GM19023 (cell line): ENCODE results near the gene BTBD9.
"Not testable (repeated sequence)": the region's sequence is repeated elsewhere in the genome, so short reads cannot be mapped to it uniquely, and the experiment has no call there.

Source experiments
- ATAC-seq: cut with Tn5 transposase; IDR thresholded peaks from one replicate; pipeline ENCODE4 v1.9.1; 2021; ENCODE audit warnings: mild to moderate bottlenecking, moderate library complexity; ENCODE audit not compliant: unreplicated experiment

The BTBD9 gene

DNA sequence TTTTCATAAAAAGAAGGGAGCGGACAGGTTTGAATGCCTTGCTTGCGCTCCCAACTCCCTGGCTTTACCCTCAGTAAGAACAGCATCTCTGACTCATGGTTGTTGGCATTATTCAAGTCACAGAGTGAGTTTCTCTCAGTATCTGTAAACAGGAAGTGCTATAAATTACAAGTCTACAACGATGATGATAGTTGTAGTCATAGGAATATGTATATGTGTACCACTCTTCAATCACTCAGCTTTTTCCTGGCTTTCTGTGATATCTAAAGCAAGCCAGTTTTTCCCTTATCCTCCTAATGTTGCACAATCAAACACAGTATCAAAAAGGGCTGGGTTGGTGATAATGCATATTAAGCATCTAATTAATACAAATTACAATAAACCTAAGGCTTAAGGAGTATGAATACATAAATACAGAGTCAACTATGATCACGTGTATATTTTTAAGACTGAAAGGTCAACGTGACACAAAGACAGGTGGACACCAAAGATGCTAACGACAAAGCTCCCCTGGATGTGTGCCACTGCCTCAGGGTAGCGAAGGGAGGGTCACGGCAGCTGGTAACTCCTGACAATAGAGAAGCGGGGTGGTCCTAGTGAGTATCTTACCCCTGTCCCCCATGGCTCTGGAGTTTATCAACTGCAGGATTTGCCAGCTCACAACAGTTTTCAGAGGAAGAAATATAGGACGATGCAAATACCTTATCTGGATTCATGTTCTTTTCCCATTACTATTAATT, 202.8 kb downstream of the BTBD9 start:
- ATAC-seq, result no peak

DNA sequence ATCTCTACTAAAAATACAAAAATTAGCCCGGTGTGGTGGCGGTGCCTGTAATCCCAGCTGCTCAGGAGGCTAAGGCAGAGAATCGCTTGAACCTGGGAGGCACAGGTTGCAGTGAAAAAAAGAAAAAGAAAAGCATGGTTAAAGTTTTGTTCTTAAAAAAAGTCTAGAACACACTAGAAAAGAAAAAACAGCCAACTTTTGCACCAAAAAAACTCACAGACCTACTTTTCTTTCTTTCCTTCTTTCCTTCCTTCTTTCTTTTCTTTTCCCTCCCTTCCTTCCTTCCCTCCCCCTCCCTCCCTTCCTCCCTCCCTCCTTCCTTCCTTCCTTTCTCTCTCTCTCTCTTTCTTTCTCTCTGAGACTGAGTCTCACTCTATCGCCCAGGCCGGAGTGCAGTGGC, 204.4 kb downstream of the BTBD9 start:
- ATAC-seq, result no peak

DNA sequence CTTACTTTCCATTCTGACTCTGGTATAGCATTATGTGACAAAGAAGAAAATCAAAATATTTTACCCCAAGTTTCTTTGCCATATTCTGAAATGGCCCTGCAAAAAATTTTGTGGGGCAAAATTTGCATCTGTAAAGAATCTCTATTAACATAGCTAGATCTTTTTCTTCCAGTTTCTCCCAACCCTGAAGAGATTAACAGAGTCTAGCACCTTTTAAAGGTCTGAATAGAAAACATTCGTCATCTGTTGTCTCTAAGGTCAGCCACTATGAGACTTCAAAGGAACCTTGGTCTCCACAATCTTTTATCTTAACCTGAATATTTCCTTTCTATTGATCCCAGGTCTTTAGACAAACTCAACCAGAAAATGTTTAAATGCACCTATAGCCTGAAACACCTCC, 205.7 kb downstream of the BTBD9 start:
- no peak for ATAC-seq

DNA sequence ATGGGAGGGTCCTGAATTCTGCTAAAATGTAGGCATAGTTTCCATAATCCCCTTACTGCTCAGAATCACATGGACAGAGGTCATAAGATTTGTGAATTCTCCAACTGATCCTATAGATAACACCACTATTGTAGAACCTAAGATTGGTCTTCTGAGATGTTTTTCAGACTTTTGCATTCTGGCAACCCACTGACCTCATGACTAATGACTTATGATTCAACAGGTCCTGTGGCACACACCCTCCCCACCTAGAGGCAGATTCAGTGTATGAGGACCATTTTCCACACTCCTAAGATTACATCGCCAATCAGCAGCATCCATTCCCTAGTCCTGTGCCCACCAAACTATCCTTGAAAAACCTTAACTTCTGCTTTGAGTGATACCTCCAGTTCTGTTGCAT, 207.2 kb downstream of the BTBD9 start:
- ATAC-seq, result no peak

DNA sequence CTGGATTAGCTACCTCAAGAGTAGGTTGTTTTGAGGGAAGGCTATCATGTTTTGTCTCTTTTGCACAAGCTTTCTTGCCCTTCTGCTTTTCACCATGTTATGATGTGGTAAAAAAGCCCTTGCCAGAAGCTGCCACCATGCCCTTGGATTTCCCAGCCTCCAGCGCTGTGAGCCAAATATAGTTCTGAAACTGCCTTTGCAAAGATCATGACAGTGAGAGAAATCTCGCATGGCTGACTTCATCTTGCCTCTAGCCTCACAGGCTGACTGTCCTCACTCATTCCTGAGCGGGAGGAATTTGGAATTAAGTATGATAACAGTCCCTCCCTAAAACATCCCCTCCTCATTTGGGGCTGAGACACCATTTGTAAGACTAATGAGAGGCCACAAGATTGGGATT, 207.7 kb downstream of the BTBD9 start:
- ATAC-seq, result no peak

DNA sequence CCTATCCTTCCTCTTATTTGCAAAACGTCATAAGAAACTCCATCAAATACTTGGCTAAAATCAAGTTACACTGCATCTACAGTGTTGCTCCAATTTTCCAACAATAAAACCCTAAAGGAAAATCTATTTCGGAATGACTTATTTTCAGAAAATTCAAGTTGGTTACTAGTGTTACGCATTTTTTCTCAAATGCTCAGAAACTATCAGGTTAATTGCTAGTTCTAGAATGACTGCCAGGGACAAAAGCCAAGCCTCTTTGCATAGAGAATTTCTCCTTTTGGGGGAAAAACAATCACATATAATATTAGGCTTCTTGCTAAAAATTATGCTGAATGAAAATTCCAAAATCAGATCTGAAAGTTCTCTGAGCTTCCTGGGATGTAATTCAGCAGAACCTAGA, 210.2 kb downstream of the BTBD9 start:
- no peak for ATAC-seq

DNA sequence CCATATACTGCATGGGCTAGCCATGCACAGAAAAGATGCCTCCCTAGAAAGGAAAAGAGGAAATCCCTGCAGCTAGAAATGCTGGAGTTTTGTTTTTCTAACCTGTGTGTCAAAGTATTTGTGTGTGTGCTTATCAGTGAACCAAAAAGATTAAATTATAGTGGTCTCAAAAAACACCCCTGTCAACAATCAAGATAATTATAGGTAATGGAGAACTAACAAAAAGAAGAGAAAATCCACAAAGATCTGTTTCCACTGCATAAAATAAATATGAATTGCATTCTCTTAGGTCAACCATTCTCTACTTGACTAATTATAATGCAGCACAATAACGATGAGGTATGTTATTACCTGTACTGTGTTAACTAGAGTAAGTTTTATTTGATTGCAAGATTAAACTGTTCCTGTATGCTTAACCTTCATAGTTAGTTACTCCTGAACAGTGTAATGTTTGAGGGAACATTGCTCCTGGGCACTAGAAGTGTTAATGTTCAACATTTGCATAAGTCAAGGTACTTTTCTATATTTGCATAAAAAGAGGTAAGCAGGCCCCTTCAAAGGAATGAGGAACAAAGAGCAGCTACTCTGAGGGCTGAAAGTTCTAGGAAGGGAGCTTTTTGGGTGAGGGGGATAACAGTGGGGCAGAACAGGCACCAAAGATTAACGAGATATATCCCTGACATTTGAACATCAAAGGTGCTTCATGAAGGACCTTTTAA, 212.1 kb downstream of the BTBD9 start:
- ATAC-seq, result peak; percentile 69

DNA sequence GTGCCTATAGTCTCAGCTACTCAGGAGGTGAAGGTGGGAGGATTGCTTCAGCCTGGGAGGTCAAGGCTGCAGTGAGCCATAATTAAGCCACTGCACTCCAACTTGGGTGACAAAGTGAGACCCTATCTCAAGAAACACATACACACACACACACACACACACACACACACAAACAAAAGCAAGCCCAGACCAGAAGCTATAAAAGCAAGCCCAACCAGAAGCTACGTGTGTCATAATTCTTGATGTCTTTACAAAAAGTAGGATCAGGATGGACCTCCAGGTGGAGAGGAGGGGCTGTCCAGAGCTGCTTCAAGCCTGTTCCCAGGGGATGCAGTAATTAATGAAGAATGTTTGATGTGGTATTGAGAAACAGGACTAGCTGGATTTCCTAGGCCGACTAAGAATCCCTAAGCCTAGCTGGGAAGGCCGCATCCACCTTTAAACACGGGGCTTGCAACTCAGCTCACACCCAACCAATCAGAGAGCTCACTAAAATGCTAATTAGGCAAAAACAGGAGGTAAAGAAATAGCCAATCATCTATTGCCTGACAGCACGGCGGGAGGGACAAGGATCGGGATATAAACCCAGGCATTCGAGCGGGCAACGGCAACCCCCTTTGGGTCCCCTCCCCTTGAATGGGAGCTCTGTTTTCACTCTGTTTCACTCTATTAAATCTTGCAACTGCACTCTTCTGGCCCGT, 213.8 kb downstream of the BTBD9 start:
- ATAC-seq, result not testable (repeated sequence)

DNA sequence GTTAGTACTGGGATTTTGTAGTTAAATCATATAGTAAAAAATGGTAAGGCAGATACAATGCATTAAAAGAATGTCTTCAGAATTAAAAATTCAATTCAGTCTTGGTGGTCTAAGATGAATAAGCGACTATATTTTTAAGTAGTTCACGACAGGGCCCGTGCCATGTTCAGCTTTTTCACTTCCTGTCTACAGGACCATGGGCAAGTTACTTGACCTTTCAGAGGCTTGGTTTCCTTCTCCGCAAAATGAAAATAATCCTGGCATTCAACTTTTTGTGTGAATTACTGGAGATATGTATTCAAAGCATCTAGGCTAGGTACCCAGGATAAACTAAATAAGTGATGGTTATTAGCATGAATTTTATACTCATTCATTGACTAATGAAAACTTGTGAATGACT, 216.0 kb downstream of the BTBD9 start:
- ATAC-seq, result no peak

DNA sequence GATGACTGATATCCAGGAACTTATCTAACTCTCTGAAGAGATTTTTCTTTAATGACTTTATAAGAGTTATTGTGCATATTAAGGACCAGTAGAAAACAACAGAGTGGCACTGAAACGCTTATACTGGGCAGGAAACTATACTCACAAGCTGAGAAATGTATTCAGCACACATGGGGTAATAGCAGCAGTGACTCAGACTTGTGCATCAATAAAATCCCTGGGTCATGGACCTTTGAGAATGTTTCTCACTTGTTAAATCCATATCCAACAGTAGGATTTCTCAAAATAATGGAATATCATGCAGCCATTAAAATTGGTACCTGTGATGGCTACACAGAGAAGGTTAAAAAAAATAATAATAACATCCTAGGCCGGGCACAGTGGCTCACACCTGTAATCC, 219.5 kb downstream of the BTBD9 start:
- no peak for ATAC-seq

DNA sequence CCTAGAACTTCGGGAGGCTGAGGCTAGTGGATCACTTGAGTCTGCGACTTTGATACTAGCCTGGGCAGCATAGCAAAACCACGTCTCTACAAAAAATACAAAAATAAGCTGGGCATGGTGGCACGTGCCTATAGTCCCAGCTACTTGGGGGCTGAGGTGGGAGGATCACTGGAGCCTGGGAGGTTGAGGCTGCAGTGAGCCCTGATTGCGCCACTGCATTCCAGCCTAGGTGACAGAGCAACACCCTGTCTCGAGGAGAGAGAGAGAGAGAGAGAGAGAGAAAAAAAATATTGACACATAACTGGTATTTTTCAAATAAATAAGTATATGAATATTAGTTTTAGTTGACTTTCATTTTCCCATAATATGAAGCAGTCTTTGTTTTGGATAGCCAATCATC, 222.2 kb downstream of the BTBD9 start:
- no peak for ATAC-seq

DNA sequence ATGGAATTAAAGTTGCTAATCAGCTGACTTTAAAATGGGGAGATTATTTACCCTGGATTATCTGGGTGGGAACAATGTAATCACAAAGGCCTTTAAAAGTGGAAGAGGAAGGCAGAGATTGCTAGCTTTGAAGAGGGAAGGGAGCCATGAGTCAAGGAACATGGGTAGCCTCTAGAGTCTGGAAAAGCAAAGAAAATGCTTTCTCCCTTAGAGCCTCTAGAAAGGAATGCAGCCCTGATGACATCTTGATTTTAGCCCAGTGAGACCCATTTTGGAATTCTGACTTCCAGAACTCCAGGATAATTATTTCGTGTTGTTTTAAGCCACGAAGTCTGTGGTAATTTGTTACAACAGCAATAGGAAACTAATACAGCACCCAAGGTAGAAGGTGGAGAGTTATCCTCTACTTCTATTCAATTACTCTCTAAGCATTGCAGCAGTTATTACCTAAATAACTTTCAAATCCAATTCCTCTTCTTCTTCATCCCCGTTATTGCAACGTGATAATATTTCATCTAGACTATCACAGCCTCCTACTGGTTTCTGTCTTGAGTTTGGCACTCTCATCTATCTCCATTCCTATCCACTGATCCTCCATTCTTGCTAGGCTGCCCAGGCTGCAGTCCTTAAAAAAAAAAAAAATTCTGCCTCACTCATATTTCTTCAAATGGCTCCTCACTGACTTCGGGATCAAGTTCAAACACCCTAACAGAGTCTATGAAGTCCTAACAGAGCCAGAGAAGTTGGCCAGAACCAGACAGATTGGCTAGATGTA, 224.3 kb downstream of the BTBD9 start:
- ATAC-seq, result no peak

DNA sequence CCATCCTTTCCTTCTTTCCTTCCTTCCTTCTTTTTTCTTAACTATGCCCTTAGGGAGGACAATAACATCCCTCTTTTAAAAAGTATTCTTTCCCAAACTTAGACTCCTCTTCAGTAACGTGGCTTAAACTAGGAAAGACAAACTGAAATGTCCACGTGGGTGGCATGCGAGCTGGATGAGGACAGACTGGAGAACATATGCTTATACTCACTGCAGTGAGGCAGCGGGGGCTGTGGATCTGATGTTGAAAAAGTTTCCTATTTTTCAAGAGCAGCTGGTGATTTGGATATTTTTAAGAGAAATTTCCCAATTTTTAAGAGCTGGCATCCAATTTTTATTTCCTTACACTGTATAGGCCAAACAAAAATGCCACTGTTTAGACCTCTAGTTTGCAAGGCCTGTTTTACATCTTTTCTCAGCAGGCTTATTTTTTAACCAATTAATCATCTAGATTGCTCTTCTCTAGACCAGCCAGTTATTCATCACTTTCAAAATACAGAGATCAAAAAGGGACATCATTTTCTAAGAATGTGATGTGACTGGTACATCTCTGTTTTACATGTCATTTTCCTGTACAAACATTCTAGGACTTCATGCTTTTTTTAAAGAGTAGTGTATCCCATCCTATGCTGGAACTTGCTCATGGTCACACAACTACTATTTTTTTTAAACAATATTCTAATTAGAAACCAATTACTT, 226.5 kb downstream of the BTBD9 start:
- ATAC-seq, result no peak

DNA sequence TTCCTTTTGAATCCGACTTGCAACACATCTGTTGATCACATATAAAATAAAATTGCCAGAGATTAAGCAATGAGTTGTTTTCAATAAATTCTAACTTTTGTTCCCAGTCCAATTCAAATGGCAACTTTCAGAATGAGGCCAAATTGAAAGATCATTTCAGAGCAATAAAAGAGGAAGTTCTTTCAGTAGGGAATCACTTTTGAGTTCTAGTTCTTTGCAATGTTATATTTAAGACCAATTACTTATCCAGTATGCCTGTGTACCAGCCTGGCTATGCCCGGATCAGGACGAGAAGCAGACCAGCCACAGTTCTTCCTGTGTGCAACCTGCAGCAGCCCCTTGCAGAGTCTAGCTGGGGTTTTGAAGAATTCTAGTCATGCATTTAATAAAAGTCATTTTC, 232.5 kb downstream of the BTBD9 start:
- ATAC-seq, result no peak

DNA sequence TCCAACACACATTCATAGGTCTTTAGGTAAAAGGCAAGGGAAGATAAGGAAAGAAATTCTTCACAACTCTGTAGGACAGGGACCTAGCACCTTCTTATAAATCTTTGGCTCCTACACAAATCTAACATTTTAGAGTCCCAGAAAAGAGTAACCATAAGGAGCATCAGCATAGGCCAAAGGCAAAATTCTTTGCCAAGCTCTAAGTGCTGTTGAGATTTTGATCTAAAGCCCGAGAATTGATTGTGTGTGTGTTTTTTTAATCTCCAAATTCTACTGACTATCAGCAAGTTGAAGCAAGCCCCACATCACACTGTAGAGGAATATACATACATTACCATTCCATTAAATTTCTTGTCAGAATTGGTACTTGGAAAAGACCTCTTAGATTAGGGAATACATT, 233.6 kb downstream of the BTBD9 start:
- ATAC-seq, result no peak

DNA sequence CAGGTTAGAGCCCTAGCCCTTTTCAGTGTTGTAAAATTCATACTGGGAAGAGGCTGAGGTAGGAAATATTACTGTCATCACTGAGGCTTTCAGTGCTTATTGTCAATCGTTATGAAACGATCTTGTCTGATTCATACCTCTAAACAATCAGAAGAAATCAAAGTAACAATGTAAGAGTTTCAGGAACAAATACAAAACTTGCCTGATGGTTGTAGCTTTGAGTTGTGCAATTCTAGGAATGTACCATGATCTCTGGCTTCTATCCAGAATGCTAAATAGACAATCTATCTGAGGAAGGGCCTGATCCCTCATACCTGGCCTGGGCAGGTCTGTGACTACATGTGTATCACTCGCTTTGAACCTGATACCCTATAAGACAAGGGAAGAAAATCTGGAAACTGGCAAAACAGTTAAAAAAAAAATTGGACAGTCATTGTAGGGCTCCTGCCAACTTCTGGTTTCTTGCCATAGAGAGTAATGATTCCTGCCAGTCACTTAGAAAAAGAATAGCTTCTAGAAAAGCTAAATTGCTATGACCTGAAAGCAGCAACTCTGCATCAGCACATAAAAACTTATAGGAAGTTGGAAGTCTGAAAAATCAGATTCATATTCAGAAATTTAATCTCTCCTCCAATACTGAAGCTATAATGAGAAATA, 234.7 kb downstream of the BTBD9 start:
- ATAC-seq, result no peak

DNA sequence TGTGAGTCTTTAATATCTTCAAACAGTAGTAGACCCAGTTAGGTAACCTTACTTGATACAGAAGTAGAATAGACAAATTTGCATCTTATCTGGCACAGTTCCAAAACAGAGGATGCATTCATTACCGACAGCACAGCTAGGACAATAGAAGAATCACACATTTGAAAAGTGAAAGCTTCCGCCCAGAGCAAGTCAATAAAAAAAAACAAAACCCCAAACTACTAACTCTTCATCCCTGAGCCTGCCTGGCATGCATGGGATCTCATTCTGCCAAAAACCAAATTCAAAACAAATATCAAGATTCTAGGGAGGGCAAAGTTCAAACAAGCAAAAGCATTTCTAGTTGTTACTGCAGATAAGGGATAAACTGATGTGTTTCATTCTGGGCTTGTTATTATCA, 235.4 kb downstream of the BTBD9 start:
- no peak for ATAC-seq

DNA sequence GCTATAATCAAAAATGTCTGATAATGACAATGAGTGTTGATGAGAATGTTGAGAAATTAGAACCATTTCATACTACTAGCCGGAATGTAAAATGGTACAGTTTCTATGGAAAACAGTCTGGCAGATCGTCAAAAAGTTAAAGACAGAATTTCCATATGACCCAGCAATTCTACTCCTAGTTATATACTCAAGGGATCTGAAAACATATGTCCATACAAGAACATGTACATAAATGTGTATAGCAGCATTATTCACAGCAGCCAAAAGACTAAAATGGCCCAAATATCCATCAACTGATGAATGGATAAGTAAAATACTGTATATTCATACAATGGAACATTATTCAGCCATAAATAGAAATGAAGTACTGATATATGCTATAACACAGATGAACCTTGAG, 236.2 kb downstream of the BTBD9 start:
- no peak for ATAC-seq

DNA sequence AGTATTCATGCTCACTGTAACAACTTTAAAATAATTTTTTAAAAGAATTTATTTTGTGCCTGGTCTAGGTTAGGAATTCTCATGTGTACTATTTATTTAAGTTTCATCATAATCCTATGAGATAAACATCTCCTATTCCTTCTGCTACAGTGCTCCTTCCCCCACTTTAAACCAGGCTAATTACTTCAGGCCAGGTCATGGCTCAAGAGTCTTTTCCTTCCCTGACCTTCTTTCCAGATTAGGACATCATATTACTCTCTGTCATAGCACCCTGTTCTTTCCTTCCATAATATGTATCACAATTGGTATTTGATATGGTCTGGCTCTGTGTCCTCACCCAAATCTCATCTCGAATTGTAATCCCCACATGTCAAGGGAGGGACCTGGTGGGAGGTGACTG, 239.0 kb downstream of the BTBD9 start:
- ATAC-seq, result no peak

DNA sequence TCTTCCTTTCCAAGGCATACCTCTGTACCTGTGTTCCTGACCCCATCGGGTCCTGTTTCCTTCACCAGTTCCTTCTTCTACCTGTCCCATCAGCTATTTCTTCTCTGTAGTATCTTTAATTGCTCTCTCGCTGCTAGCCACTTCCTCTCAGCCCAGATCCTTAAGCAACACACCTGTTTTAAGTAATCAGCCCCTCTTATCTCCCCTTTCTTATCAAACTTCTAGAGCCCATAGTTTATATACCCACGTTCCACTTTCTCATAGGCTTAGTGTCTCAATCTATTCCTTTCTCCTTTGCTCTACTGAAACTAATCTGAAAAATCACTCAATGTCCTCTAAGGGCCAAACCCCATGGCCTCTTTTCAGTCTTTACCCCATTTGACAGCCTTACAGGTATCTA, 239.6 kb downstream of the BTBD9 start:
- no peak for ATAC-seq
